Activated CD8-positive, alpha-beta memory T cell treated with anti-CD3 and anti-CD28 coated beads, Interleukin-2, amount 10 ng/mL, durations not matched to agents 7 days and 5 days (primary cell): Measurements from ENCODE around the gene ZNF354C. TPM values are rescaled to one million over a fixed set of nuclear protein-coding genes. Genes with fewer than 3 reads are reported as not detected.
"Not testable (repeated sequence)": the region's sequence is repeated elsewhere in the genome, so short reads cannot be mapped to it uniquely, and the experiment has no call there.

Experiments used
- ATAC-seq: fragments of 150-1000 bp; cut with Tn5 transposase; one replicate; pipeline ENCODE4 v1.10.0; 2021; ENCODE audit warnings: moderate library complexity
- CTCF ChIA-PET: fragments of 350-600 bp; sonication (Branson Sonifier 250); formaldehyde crosslinking; loops from one replicate; lab custom pipeline; 2021; ENCODE audit warnings: antibody characterized with exemption; lab: Charles Lee
- DNase-seq: peaks from one replicate; pipeline ENCODE4 v3.0.0-alpha.2; 2020
- H3K27ac Mint-ChIP-seq: one replicate; pipeline ENCODE4 v1.8.0; 2021; ENCODE audit warnings: mild to moderate bottlenecking, mixed read lengths
- H3K27me3 Mint-ChIP-seq: one replicate; pipeline ENCODE4 v1.8.0; 2021; ENCODE audit warnings: mixed read lengths
- H3K36me3 Mint-ChIP-seq: one replicate; pipeline ENCODE4 v1.8.0; 2021; ENCODE audit warnings: mild to moderate bottlenecking, mixed read lengths
- H3K4me1 Mint-ChIP-seq: one replicate; pipeline ENCODE4 v1.8.0; 2021; ENCODE audit warnings: mixed read lengths
- H3K4me3 Mint-ChIP-seq: one replicate; pipeline ENCODE4 v1.8.0; 2021; ENCODE audit warnings: mild to moderate bottlenecking, moderate library complexity, mixed read lengths
- H3K9me3 Mint-ChIP-seq: one replicate; pipeline ENCODE4 v1.8.0; 2022; ENCODE audit warnings: low read depth, mixed read lengths
- total RNA-seq, 2 experiments: library from RNA; stranded (reverse); gene quantifications; one replicate each; pipeline ENCODE4 v1.2.3, GENCODE V29; 2021

Gene ZNF354C
- total RNA-seq, 2 experiments from 2014 or later, result 5.0 to 6.0 TPM

GRCh38 chr5:179080724-179081123 lies 20.6 kb downstream of the ZNF354C start:
- CTCF ChIA-PET, result no interaction called here
- no peak for DNase-seq
- Mint-ChIP-seq H3K36me3 (peaks cover 55% of the 10 kb centered on the region), H3K4me1 (no peaks in the 10 kb centered on the region), H3K4me3 (no peak overlapping the region), H3K27me3 (no peaks in the 10 kb centered on the region), H3K9me3 (peaks cover 57% of the 10 kb centered on the region), H3K27ac (no peak overlapping the region)
- no peak for ATAC-seq

GRCh38 chr5:179089502-179089901 lies 29.3 kb downstream of the ZNF354C start:
- no peak overlapping the region for H3K4me3 Mint-ChIP-seq
- H3K4me1 Mint-ChIP-seq, result no peaks in the 10 kb centered on the region
- no peaks in the 10 kb centered on the region for H3K27me3 Mint-ChIP-seq
- peaks cover 3% of the 10 kb centered on the region for H3K36me3 Mint-ChIP-seq
- DNase-seq (no peak), ATAC-seq (no peak)
- H3K27ac Mint-ChIP-seq, result no peak overlapping the region
- CTCF ChIA-PET, result no interaction called here
- H3K9me3 Mint-ChIP-seq, result peaks cover 41% of the 10 kb centered on the region

DNA sequence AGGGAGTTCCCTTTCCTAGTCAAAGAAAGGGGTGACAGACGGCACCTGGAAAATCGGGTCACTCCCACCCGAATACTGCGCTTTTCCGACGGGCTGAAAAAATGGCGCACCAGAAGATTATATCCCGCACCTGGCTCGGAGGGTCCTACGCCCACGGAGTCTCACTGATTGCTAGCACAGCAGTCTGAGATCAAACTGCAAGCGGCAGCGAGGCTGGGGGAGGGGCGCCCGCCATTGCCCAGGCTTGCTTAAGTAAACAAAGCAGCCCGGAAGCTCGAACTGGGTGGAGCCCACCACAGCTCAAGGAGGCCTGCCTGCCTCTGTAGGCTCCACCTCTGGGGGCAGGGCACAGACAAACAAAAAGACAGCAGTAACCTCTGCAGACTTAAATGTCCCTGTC lies 41.1 kb downstream of the ZNF354C start:
- H3K4me1 Mint-ChIP-seq, DNase-seq, CTCF ChIA-PET, H3K27ac Mint-ChIP-seq, H3K27me3 Mint-ChIP-seq, ATAC-seq, H3K4me3 Mint-ChIP-seq, H3K36me3 Mint-ChIP-seq: not testable (repeated sequence)
- peaks cover 19% of the 10 kb centered on the region for H3K9me3 Mint-ChIP-seq

DNA sequence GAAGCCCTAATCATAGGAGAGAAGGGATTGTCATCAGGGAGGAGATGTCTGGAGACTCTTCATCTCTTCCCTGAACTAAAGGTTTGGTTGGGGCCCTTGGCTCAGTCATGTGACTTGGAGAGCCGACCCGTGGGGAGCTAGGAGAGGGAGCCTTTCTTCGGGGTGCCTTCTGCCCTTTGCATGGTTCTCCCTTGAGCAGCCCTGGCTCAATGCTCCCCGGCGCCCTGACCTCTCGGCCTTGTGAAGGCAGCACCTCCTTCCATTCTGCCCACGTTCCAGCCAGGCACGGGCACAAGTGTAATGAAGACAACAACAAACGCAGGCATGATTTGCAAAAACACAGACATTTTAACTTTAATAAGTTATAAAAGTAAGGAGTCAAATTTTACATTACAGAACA lies 50.4 kb downstream of the ZNF354C start:
- no peak for DNase-seq
- Mint-ChIP-seq H3K36me3 (no peaks in the 10 kb centered on the region), H3K9me3 (peaks cover 22% of the 10 kb centered on the region), H3K27me3 (no peaks in the 10 kb centered on the region), H3K27ac (no peak overlapping the region), H3K4me3 (no peak overlapping the region), H3K4me1 (no peaks in the 10 kb centered on the region)
- CTCF ChIA-PET, result no interaction called here
- ATAC-seq, result no peak

- no peaks in the 10 kb centered on the region for H3K4me1 Mint-ChIP-seq
- no peak overlapping the region for H3K4me3 Mint-ChIP-seq
- CTCF ChIA-PET, result no interaction called here
- ATAC-seq (no peak), DNase-seq (no peak)
- no peaks in the 10 kb centered on the region for H3K36me3 Mint-ChIP-seq
- H3K27me3 Mint-ChIP-seq, result no peaks in the 10 kb centered on the region
- peaks cover 22% of the 10 kb centered on the region for H3K9me3 Mint-ChIP-seq
- H3K27ac Mint-ChIP-seq, result no peak overlapping the region
Observed at GRCh38 chr5:179111267-179112207, 51.4 kb downstream of the ZNF354C start.

- no peaks in the 10 kb centered on the region for H3K4me1 Mint-ChIP-seq
- no peak overlapping the region for H3K27ac Mint-ChIP-seq
- ATAC-seq, result no peak
- no peak for DNase-seq
- no peak overlapping the region for H3K4me3 Mint-ChIP-seq
- CTCF ChIA-PET, result no interaction called here
- H3K27me3 Mint-ChIP-seq, result no peaks in the 10 kb centered on the region
- H3K36me3 Mint-ChIP-seq, result no peaks in the 10 kb centered on the region
- peaks cover 22% of the 10 kb centered on the region for H3K9me3 Mint-ChIP-seq
Observed at GRCh38 chr5:179112469-179113142, 52.4 kb downstream of the ZNF354C start.

DNA sequence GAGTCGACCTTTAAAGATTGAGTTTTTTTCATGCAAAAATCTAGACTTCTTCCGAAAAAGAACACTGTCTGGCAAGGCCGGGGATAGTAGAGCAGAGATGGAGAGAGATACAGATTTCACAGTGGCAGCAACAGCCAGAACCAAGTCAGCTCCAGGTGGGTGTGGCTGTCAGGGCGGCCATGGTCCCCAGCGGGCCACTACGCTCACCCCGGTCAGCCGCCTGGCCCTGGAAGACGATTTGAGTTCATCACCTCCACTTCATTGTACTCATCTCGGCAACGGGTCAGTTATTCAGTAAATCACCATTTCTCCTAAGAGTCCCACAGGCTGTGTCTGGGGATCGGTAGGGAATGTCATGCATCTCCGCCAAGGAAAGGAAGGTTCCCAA lies 53.0 kb downstream of the ZNF354C start:
- Mint-ChIP-seq H3K4me1 (no peaks in the 10 kb centered on the region), H3K27me3 (no peaks in the 10 kb centered on the region), H3K4me3 (no peak overlapping the region), H3K9me3 (peaks cover 20% of the 10 kb centered on the region), H3K36me3 (no peaks in the 10 kb centered on the region), H3K27ac (no peak overlapping the region)
- CTCF ChIA-PET, result no interaction called here
- DNase-seq, result no peak
- ATAC-seq, result no peak

GRCh38 chr5:179113945-179114641 lies 53.9 kb downstream of the ZNF354C start:
- peaks cover 22% of the 10 kb centered on the region for H3K9me3 Mint-ChIP-seq
- H3K27ac Mint-ChIP-seq, result no peak overlapping the region
- DNase-seq, result no peak
- no peak overlapping the region for H3K4me3 Mint-ChIP-seq
- CTCF ChIA-PET, result no interaction called here
- no peaks in the 10 kb centered on the region for H3K4me1 Mint-ChIP-seq
- ATAC-seq, result no peak
- H3K27me3 Mint-ChIP-seq, result no peaks in the 10 kb centered on the region
- H3K36me3 Mint-ChIP-seq, result no peaks in the 10 kb centered on the region

DNA sequence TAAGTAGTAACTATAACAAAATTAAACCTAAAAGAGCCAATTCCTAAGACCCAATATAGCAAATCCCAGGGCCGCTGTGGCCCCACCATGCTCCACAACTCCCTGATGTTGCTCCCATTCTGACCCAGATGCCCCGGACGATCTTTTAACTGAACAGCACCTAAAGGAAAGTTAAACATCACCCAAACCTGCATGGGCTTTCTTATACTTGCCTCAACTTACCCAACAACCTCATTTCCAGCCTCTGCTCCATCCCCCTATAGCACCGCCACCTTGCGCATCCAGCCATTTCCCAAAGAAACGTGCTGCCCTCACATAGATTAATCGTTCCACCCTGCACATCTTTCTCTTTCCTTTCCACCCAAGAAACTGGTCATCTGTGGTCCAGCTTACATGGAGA lies 54.6 kb downstream of the ZNF354C start:
- no peak overlapping the region for H3K4me3 Mint-ChIP-seq
- DNase-seq, result no peak
- ATAC-seq, result no peak
- no peaks in the 10 kb centered on the region for H3K27me3 Mint-ChIP-seq
- H3K36me3 Mint-ChIP-seq, result no peaks in the 10 kb centered on the region
- peaks cover 22% of the 10 kb centered on the region for H3K9me3 Mint-ChIP-seq
- no peaks in the 10 kb centered on the region for H3K4me1 Mint-ChIP-seq
- H3K27ac Mint-ChIP-seq, result no peak overlapping the region
- CTCF ChIA-PET, result no interaction called here

DNA sequence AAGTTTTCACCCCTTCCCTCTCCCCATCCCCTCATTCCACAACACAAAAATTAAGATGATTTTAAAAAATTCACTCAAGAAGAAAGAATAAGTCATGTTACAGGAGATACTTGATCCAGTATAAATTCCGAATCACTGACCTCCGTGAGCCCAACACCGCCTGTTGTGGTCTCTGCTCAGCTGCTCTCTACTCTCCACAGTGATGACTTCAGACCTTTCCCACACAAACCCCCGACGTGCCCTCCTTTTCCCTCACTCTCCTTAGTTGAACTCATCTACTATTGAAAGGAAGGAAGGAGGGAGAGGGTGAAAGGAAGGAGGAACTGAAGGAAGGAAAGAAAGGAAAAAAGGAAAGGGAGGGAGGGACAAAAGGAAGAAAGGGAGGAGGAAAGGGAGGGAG lies 55.1 kb downstream of the ZNF354C start:
- Mint-ChIP-seq H3K27ac (no peak overlapping the region), H3K4me3 (no peak overlapping the region), H3K27me3 (no peaks in the 10 kb centered on the region), H3K9me3 (peaks cover 25% of the 10 kb centered on the region), H3K36me3 (no peaks in the 10 kb centered on the region), H3K4me1 (no peaks in the 10 kb centered on the region)
- CTCF ChIA-PET, result no interaction called here
- DNase-seq, result no peak
- no peak for ATAC-seq

DNA sequence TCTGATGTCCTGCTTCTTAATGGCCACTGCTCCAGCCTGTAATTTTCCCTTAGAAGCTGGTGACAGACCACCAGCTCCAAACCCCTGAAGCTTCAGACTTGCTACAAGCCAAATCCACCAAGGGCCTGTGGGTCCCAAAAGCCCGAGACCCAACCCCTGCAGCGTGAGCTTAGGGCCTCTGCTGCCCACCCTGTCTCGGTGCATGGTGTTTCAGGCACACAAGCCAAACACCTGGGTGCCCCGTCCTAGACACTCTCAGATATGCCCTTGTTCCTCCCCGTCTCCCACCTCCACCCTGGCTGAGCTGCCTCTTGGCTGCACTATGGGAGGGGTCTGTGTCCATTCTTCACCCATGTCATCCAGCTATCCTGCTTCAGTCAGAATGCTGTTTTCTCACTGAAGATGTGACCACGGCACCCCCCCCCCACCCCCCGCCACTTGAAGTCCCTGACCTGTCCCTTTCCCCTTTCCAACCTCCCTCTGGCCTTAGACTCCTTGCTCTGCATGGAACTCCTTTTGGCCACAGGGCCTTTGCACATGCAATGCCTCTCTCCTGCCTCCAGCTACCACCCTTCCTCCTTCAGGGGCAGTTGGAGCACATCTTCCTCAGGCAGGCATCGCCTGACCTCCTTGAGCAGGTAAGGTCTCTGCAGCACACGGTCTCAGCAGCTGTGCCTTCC lies 55.8 kb downstream of the ZNF354C start:
- no peaks in the 10 kb centered on the region for H3K4me1 Mint-ChIP-seq

GRCh38 chr5:179118338-179118737 lies 58.2 kb downstream of the ZNF354C start:
- Mint-ChIP-seq H3K4me1 (no peaks in the 10 kb centered on the region), H3K4me3 (no peak overlapping the region), H3K36me3 (no peaks in the 10 kb centered on the region), H3K27ac (no peak overlapping the region), H3K9me3 (peaks cover 17% of the 10 kb centered on the region), H3K27me3 (no peaks in the 10 kb centered on the region)
- DNase-seq (no peak), ATAC-seq (no peak)
- CTCF ChIA-PET, result no interaction called here

More for the DNA sequence above, 55.8 kb downstream of the ZNF354C start:
- no peaks in the 10 kb centered on the region for H3K36me3 Mint-ChIP-seq
- DNase-seq, result no peak
- H3K9me3 Mint-ChIP-seq, result peaks cover 25% of the 10 kb centered on the region
- ATAC-seq, result no peak
- H3K4me3 Mint-ChIP-seq, result no peak overlapping the region
- CTCF ChIA-PET, result no interaction called here
- no peaks in the 10 kb centered on the region for H3K27me3 Mint-ChIP-seq
- H3K27ac Mint-ChIP-seq, result no peak overlapping the region

GRCh38 chr5:179118756-179119414 lies 58.7 kb downstream of the ZNF354C start:
- no peaks in the 10 kb centered on the region for H3K27me3 Mint-ChIP-seq
- no peak for DNase-seq
- H3K4me1 Mint-ChIP-seq, result no peaks in the 10 kb centered on the region
- no peak overlapping the region for H3K4me3 Mint-ChIP-seq
- CTCF ChIA-PET, result no interaction called here
- no peak overlapping the region for H3K27ac Mint-ChIP-seq
- no peak for ATAC-seq
- H3K36me3 Mint-ChIP-seq, result no peaks in the 10 kb centered on the region
- H3K9me3 Mint-ChIP-seq, result peaks cover 11% of the 10 kb centered on the region
